NT2/D1 (cell line): ENCODE data around the gene THSD7A.

ENCODE experiments used
- YY1 ChIP-seq: IDR thresholded peaks from 2 replicates; pipeline ENCODE4 v1.6.1; 2011; ENCODE audit not compliant: insufficient read length, insufficient read depth
- ZNF274 ChIP-seq: IDR thresholded peaks from 2 replicates; pipeline ENCODE4 v1.6.1; 2011; ENCODE audit warnings: mild to moderate bottlenecking, low read depth, low read length

GRCh38 chr7:11486271-11486670, 345.7 kb downstream of the THSD7A start:
- TF ChIP-seq ZNF274 (no peak), YY1 (no peak)
